ENCODE measurements around the gene CCNK. TPM values are rescaled to one million over a fixed set of nuclear protein-coding genes. Genes with fewer than 3 reads are reported as not detected.

The CCNK gene
- total RNA-seq, 4 donors from 2014 or later, result 23.4 to 66.3 (median 39.0) TPM

DNA sequence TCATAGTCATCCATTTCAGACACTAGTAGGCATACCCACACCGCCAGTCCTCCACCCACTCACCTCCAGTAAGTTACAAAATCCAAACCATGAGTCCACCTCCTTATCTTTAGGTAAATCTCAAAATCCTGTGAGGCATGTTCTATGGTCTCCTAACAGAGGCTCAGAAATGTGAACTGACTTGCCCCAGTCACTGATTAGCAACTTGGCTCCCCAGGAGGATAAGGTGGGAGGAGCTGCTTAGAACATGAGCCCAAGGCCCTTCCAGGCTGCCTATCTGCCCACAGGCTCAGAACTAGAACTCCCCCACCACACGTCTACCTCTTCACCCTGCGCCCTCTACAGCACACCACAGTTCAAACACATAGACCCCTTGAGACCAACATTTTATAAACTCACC is 20.4 kb upstream of the CCNK start:
- peaks cover 7% of the 10 kb centered on the region for H3K4me1 ChIP-seq
- 75% methylated on average over 3 of the region's 3 CpGs for WGBS
- no peak for DNase-seq (ENCODE audit: low spot score in 2 of 2)
- H3K27me3 ChIP-seq, result no peaks in the 10 kb centered on the region
- H3K36me3 ChIP-seq, result peaks cover 75% of the 10 kb centered on the region
- no peaks in the 10 kb centered on the region for H3K9me3 ChIP-seq
- TF ChIP-seq EP300 (IDR thresholded peaks at IDR 0.05) (no peak), POLR2A (IDR thresholded peaks at IDR 0.05) (no peak), POLR2AphosphoS5 (IDR thresholded peaks at IDR 0.05) (no peak)
- TF ChIP-seq, protein P1, sequence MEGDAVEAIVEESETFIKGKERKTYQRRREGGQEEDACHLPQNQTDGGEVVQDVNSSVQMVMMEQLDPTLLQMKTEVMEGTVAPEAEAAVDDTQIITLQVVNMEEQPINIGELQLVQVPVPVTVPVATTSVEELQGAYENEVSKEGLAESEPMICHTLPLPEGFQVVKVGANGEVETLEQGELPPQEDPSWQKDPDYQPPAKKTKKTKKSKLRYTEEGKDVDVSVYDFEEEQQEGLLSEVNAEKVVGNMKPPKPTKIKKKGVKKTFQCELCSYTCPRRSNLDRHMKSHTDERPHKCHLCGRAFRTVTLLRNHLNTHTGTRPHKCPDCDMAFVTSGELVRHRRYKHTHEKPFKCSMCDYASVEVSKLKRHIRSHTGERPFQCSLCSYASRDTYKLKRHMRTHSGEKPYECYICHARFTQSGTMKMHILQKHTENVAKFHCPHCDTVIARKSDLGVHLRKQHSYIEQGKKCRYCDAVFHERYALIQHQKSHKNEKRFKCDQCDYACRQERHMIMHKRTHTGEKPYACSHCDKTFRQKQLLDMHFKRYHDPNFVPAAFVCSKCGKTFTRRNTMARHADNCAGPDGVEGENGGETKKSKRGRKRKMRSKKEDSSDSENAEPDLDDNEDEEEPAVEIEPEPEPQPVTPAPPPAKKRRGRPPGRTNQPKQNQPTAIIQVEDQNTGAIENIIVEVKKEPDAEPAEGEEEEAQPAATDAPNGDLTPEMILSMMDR (IDR thresholded peaks at IDR 0.05), result no peak
- H3K27ac ChIP-seq, result no peak overlapping the region
- H3K4me3 ChIP-seq, result no peak overlapping the region

GRCh38 chr14:99461411-99462085 is 19.7 kb upstream of the CCNK start:
- Histone ChIP-seq H3K27me3 (no peaks in the 10 kb centered on the region), H3K9me3 (no peaks in the 10 kb centered on the region), H3K36me3 (peaks cover 67% of the 10 kb centered on the region), H3K4me1 (peaks cover 7% of the 10 kb centered on the region), H3K4me3 (no peak overlapping the region), H3K27ac (no peak overlapping the region)
- TF ChIP-seq POLR2AphosphoS5 (IDR thresholded peaks at IDR 0.05), result no peak
- TF ChIP-seq POLR2A (IDR thresholded peaks at IDR 0.05), result no peak
- TF ChIP-seq EP300 (IDR thresholded peaks at IDR 0.05), result no peak
- TF ChIP-seq, protein P1 (IDR thresholded peaks at IDR 0.05), result no peak
- 97% methylated on average over 5 of the region's 5 CpGs for WGBS
- DNase-seq (ENCODE audit: low spot score in 2 of 2), result no peak

- no peak overlapping the region for H3K4me3 ChIP-seq
- H3K36me3 ChIP-seq, result peaks cover 61% of the 10 kb centered on the region
- no peaks in the 10 kb centered on the region for H3K27me3 ChIP-seq
- no peak for DNase-seq (ENCODE audit: low spot score in 2 of 2)
- 71% methylated on average over 6 of the region's 6 CpGs for WGBS
- H3K27ac ChIP-seq, result no peak overlapping the region
- H3K4me1 ChIP-seq, result peaks cover 8% of the 10 kb centered on the region
- H3K9me3 ChIP-seq, result no peaks in the 10 kb centered on the region
- TF ChIP-seq POLR2A (IDR thresholded peaks at IDR 0.05), result no peak
- no peak for TF ChIP-seq EP300 (IDR thresholded peaks at IDR 0.05)
- no peak for TF ChIP-seq POLR2AphosphoS5 (IDR thresholded peaks at IDR 0.05)
- TF ChIP-seq, protein P1 (IDR thresholded peaks at IDR 0.05), result no peak
These were observed 19.0 kb upstream of the CCNK start for GRCh38 chr14:99462210-99462609.

DNA sequence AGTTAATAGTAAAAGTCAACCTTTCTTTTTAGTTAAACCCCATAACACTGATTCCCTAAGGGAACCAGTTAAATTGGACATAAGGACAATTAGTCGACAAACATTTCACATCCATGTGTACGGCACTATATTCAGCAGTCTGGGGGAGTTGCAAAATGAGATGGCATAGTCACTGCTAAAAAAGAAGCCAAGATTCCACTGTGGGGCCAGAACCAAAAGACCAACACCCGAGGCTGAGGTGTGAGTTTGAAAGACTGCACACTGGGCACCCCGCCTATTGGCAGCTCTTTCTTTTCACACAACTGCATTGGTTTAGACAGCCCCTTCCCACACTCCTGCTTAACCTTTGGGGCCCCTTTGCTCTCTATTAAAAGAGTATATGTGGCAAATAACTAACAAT is 17.2 kb upstream of the CCNK start:
- peaks cover 53% of the 10 kb centered on the region for H3K36me3 ChIP-seq
- TF ChIP-seq, protein P1 (IDR thresholded peaks at IDR 0.05), result no peak
- TF ChIP-seq POLR2AphosphoS5 (IDR thresholded peaks at IDR 0.05), result no peak
- TF ChIP-seq POLR2A (IDR thresholded peaks at IDR 0.05), result no peak
- no peak for TF ChIP-seq EP300 (IDR thresholded peaks at IDR 0.05)

GRCh38 chr14:99465288-99465687 is 15.9 kb upstream of the CCNK start:
- no peak for TF ChIP-seq POLR2A (IDR thresholded peaks at IDR 0.05)
- no peak for TF ChIP-seq POLR2AphosphoS5 (IDR thresholded peaks at IDR 0.05)
- TF ChIP-seq, protein P1 (IDR thresholded peaks at IDR 0.05), result no peak
- TF ChIP-seq EP300 (IDR thresholded peaks at IDR 0.05), result no peak
- no peak for DNase-seq (ENCODE audit: low spot score in 2 of 2)
- WGBS, result 93% methylated on average over 8 of the region's 9 CpGs
- Histone ChIP-seq H3K4me1 (peaks cover 12% of the 10 kb centered on the region), H3K27me3 (no peaks in the 10 kb centered on the region), H3K27ac (no peak overlapping the region), H3K9me3 (no peaks in the 10 kb centered on the region), H3K4me3 (no peak overlapping the region), H3K36me3 (peaks cover 42% of the 10 kb centered on the region)

More for the DNA sequence above, 17.2 kb upstream of the CCNK start:
- no peak overlapping the region for H3K27ac ChIP-seq
- H3K4me3 ChIP-seq, result no peak overlapping the region
- 63% methylated on average over 4 of the region's 4 CpGs for WGBS
- H3K27me3 ChIP-seq, result no peaks in the 10 kb centered on the region
- no peak for DNase-seq (ENCODE audit: low spot score in 2 of 2)
- H3K9me3 ChIP-seq, result no peaks in the 10 kb centered on the region
- H3K4me1 ChIP-seq, result peaks cover 12% of the 10 kb centered on the region

Measured in suprapubic skin (tissue), 4 donors.